ENCODE data around the gene THSD4. TPM values are rescaled to one million over a fixed set of nuclear protein-coding genes. Genes with fewer than 3 reads are reported as not detected.
A peak's percentile ranks its signal among the peaks of the same experiment; 100 is the strongest.
"Not testable (repeated sequence)": the region's sequence is repeated elsewhere in the genome, so short reads cannot be mapped to it uniquely, and the experiment has no call there.

Gene THSD4
- polyA plus RNA-seq, 12 donors = 18.2 to 45.9 (median 26.2) TPM; not detected in 1

DNA sequence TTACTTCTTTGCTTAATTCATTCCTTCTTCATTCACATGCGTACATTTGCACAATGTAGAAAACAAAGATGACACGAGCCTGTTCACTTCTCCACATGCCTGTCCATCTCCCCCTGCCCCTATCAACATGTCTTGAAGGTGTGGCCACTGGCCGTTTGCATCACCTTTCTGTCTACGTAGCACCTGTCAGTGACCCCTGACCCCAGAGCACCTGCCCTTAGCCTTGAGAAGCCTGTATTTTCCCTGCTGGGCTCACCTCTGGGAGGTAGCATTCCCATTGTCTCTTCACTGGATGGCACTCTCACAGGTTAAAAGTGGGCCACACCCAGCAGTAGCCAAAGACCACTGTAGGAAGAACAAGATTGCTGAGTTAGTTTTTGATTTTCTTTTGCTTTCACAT lies 234.1 kb downstream of the THSD4 start:
- DNase-seq = no peak

DNA sequence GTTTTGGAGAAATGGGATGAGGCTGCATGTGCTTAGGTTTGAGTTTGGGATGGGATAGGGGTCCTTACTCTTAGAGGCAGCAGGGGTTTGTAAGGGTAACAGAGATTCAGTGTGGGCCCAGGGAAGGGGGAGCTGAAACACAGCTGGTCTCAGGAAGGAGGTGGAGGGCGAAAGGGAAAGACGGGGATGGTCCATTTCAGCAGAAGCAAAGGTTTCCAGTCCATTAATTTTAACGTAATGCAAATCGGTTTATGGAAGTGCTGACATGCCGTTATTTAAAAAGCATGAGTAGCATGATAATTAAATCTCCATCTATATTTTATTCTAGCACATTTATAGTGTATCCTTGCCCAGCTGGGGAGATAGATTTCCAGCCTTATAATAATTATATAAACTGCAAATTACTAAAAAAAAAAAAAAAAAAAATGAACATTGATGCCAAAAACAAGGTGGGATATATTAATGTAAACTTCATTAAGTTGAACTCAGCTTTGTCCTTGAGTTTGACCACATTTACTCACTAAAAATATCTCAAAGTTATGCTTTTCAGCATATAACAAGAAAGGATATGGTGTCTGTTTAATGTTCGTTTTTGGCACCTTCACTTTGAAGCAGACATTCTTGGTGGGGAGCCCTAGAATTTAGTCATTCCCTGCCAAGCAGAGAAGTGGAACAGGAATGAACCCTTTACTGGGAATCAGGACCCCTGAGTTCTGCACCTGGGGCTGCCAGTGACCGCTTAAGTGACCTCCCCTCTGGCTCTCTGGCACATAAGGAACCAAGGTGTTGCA lies 234.7 kb downstream of the THSD4 start:
- DNase-seq = no peak

- DNase-seq = no peak
Measured at GRCh38 chr15:71350622-71351378, 235.5 kb downstream of the THSD4 start.

DNA sequence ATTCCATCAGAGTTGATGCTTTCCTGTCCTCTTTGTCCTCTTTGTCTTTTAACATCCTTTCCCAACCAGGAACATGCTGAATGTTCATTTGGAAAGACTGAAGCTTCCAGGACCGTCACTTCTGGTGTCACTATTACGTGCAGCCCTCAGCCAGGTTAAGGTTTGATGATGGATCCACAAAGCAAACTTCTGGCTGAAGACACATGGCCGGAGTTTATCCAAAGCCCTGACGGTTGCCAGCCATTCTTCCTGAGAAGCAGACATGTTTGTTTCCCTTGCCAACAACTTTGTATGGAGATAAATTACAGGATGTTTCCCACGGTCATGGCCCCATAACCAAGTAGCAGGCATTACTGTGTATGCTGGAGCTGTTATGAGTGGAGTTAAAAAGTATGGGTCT lies 236.9 kb downstream of the THSD4 start:
- DNase-seq = no peak

- no peak for DNase-seq
Measured at GRCh38 chr15:71352765-71353164, 237.5 kb downstream of the THSD4 start.

DNA sequence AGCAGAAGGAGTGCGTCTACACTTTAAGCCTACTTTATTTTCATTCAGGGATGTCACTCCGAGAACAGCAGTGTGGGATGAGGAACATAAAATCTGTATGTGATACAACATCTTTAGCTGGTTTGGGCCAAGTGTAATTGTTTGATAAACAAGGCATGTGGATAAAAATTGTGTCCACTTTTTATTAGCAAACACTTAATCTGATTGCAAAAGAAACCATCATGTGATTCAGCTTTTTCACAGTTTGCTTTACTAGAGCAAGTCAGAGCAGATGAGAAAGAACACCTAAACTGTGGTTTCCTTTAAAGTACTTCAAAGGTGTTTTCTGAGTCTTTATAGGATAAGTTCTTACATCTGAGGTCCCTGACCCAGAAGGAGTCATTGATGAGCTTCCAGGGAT lies 237.9 kb downstream of the THSD4 start:
- DNase-seq = no peak

DNA sequence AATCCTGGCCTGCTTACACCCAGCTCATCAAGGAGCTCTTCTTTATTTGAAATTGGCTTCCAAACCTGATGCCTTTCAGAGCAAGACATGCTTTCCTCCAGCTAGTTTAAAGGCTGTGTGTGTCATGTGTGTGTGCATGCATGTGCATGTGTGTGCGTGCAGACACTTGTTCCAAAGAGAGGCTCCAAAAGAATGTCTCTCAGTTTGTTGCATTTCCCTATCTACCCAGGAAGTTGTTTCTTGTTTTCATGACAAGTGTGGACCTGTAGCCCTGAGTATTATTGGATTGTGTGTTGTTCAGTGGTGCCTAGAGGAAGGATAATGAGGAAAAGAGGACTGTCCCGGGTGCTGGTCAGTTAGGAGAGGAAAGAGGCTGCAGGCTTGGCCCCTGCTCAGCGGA lies 240.0 kb downstream of the THSD4 start:
- no peak for DNase-seq

GRCh38 chr15:71357321-71357732 lies 242.1 kb downstream of the THSD4 start:
- DNase-seq = peak; percentile 72

DNA sequence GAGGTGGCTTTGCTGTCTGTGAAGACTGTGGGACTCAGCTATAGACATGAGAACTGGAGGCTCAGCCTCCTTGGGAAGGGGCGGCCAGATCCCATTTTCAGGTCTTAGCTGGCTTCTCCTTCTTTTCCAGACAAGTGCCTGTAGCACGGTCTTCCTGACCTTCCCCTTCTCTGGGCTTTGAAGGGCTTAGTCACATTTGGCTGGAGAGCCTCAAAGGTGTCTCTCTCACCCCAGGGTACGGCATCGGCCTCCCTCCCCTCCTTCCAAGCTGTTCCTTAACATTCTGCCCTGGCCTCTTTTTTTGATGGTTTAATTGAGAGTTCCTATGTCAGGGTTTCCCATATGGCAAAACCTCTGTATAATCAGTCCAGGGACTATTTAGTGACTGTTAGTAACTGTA lies 242.7 kb downstream of the THSD4 start:
- DNase-seq = no peak

DNA sequence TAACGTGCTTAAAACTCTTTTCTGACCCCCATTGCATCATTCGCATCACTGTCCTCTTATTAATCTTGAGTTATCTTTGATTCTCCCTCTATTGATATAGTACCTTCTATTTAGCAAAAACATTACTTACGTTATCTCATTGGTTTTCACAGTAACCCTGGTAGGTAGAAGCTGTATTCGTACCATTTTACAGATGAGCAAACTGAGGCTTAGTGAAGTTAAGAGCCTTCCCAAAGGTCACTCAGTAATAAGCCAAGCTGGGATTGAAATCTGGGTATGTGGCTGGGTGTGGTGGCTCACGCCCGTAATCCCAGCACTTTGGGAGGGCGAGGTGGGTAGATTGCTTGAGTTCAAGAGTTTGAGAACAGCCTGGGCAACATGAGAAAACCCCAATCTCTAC lies 244.0 kb downstream of the THSD4 start:
- DNase-seq = no peak

DNA sequence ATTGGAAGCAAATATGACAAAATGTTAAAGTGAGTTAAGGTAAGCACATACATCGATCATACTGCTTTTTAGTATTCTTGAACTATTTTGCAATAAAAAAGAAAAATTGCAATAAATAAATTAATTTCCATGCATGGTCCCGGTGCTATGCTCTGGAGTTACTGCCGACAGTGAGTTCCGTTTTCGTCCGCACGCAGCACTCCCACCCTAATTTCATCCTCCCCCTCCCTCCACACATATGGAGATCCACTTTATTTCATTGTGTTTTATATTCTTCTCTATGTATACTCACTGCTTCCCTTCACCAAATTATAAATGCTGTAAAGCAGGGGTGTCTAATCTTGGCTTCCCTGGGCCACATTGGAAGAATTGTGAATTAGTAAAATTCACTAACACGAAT lies 247.3 kb downstream of the THSD4 start:
- DNase-seq = no peak

GRCh38 chr15:71362987-71363968 lies 248.0 kb downstream of the THSD4 start:
- DNase-seq = no peak

- no peak for DNase-seq
Measured at GRCh38 chr15:71364117-71364584, 248.9 kb downstream of the THSD4 start.

- no peak for DNase-seq
Measured at GRCh38 chr15:71366522-71366921, 251.3 kb downstream of the THSD4 start.

DNA sequence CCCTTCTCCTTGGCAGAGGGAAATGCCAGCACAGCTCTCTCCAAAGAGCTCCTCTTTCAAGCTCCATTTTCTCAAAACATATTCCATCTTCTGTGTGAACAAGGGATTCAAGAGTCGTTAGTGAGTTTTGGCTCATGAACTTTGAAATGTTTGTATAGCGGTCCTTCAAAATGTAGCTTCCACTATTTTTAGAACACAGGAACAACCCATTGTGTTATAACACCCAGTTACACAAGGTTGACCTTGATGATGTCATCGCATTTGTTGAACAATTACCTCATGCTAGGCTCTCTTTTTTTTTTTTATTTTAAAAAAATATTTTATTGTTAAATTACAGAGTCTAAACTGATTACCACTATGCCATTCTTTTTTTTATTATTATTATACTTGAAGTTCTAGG lies 251.7 kb downstream of the THSD4 start:
- DNase-seq = no peak

GRCh38 chr15:71367737-71368136 lies 252.5 kb downstream of the THSD4 start:
- not testable (repeated sequence) for DNase-seq

DNA sequence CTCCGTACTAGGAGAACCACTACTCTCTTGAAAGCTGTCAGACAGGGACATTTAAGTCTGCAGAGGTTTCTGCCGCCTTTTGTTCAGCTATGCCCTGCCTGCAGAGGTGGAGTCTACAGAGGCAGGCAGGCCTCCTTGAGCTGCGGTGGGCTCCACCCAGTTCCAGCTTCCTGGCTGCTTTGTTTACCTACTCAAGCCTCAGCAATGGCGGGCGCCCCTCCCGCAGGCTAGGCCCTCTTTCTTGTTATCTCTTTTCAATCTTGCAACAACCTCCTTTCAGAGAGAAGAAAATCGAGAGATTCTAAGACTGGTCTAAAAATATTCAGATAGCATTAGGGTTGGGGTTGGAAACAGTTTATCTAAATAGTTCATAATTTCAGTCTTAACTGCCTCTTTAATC lies 257.5 kb downstream of the THSD4 start:
- not testable (repeated sequence) for DNase-seq

- no peak for DNase-seq
Measured at GRCh38 chr15:71373917-71374316, 258.6 kb downstream of the THSD4 start.

DNA sequence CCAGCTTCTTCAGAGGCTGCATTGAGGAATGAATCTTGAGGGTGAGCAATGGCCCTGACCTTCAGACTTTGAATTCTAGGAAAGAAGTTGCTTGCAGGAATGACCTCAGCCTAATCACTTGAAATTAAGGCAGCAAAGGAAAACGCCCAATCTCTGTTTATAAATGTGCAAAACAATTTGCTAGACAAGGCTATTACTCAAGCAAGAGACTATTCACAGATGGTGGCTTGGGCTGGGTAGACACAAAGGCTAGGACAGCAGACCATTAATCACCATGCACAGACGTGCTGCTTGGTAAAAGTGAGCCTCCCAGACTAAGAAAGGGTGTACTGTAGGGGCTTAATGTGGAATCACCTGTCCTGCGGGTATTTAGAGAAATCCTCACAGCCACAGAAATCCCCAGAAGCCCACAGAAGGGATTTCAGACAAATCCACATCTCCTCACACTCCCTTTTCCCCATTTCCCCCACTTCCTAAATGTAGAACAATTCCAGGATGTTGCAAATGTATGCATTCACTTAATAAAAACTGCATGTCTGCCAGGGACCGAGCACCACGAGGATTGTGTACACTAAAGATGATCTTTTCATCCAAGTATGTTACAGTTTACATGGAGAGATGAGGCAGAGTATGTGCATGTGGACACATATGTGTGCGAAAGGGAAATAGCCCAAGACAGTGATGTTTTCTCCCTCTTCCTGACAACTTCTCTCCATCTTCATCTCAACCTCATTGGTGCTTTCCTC lies 259.5 kb downstream of the THSD4 start:
- DNase-seq = no peak

GRCh38 chr15:71375934-71376333 lies 260.7 kb downstream of the THSD4 start:
- no peak for DNase-seq

- no peak for DNase-seq
Measured at GRCh38 chr15:71379893-71380292, 264.6 kb downstream of the THSD4 start.
